Activated effector memory CD4-positive, alpha-beta T cell treated with anti-CD3 and anti-CD28 coated beads, Interleukin-2, amount 50 U/mL, for 16 hours (primary cell): Measurements from ENCODE around the gene FBF1.
"Not testable (repeated sequence)": the region's sequence is repeated elsewhere in the genome, so short reads cannot be mapped to it uniquely, and the experiment has no call there.

Experiments
- DNase-seq: peaks from one replicate; pipeline ENCODE4 v3.0.0-alpha.2; 2020

FBF1 gene

DNA sequence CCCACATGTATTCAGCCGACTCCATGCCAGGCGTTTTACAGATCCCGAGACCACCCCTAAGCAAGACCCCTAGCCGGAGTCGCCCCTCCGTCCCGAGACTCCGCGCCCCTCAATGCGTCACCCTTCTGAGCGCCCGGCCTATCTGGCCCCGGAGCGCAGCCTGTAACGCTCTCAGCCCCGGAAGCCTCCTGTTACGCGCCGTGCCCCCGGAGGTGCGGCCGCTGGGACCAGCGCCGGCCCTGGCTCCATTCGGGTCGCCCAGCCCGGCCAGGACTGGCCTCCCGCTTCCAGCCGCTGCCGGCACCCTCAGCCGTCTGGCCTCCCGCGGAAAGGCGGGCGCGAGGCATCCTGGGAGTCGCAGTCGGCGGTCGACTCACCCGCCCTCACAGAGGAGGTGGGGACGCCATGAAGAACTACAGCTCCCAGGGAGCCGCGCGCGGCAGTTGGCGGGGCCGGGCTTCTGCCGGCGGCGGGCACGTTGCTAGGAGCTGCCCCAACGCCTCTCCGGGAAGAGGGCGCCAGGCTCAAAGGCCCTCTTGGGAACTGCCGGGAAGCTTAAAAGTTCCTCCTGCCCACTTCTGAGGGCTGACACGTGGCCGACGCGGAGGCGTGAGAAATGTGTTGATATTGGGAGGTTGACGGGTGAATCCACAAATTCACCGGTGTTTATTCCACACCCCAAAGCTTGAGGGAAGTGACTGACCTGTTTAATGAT lies at the start of gene FBF1:
TSS of gene FBF1 (minus strand) at position 316 of the 715 bp plus-strand sequence. CDS start 2,893 bp downstream, outside the sequence.
- DNase-seq = peak; percentile 97

- DNase-seq = peak; percentile 25
These were observed 46.2 kb upstream of the FBF1 start for GRCh38 chr17:75987041-75987440.

DNA sequence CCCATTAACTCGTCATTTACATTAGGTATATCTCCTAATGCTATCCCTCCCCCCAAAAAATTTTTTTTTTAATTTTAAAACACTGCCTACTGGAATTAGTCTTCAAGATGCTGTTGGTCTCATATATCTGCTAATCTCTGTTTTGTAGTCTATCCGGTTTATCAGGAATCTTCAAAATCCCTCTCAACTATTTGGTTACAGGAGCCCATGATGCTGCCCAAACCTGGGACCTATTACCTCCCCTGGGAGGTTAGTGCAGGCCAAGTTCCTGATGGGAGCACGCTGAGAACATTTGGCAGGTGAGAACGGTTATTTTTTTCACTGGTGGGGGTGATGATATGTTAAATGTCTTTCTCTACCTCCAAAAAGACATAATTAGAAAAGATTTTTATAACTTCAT lies 45.1 kb upstream of the FBF1 start:
- DNase-seq = no peak

GRCh38 chr17:75983501-75984181 lies 42.8 kb upstream of the FBF1 start:
- DNase-seq = no peak

DNA sequence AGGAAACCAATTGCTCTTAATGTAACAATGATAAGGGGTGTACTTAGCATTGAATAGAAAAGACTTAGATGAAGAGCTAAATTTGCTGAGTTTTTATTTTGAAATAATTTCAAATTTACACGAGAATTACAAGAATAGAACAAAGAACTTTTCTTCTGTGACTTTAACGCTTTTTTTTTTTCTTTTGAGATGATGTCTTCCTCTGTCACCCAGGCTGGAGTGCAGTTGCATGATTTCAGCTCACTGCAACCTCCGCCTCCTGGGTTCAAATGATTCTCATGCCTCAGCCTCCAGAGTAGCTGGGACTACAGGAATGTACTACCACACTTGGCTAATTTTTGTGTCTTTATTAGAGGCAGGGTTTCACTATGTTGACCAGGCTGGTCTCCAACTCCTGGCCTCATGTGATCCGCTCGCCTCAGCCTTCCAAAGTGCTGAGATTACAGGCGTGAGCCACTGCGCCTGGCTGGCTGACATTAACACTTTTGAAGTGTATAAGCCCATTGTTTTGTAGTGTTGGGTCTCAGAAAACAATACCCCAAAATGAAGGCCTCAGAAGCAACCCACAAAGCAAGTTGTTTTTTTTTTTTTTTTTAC lies 40.3 kb upstream of the FBF1 start:
- no peak for DNase-seq

DNA sequence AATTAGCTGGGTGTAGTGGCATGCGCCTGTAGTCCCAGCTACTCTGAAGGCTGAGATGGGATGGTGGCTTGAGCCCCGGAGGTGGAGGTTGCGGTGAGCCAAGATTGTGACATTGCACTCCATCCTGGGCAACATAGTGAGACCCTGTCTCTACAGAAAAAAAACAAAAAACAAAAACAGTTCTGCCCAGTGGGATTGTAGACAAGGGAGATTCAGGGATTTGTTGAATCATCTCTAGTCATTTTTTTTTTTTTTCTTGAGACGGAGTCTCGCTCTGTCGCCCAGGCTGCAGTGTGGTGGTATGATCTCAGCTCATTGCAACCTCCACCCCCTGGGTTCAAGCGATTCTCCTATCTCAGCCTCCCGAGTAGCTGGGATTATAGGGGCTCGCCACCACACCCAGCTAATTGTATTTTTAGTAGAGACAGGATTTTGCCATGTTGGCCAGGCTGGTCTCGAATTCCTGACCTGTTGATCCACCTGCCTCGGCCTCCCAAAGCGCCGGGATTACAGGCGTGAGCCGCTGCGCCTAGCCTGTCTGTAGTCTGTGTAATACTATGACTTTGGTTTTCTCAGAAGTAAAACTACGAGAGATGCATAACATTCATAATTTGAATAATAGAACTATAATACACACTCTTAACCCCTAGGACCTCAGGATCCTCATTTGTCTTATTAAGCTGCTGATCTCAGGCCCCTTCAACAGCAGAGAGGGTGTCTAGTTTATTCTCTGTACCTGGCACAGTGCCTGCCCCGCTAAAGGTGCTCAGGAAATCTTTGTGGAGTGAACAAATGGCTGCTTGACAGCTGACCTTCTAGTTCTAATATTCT lies 39.6 kb upstream of the FBF1 start:
- no peak for DNase-seq

DNA sequence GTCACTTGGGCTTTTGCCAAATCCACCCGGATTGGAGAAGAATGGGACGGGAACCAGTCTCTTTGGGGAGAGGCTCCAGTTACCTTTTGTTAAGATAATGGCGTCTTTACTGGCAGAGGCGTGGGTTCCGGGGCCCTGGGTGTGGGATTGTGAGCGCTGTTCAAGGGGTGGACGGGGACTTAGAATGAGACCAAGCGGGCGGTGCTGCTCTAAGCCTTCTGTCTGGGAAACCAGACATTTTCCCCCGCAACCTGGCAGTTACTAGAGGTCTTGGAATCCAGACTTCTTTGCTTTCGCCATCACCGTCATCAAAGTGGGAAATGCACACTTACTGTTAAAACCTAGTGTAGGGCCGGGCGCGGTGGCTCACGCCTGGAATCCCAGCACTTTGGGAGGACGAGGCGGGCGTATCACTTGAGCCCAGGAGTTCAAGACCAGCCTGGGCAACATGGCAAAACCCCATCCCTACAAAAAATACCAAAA lies 38.9 kb upstream of the FBF1 start:
- DNase-seq = no peak

DNA sequence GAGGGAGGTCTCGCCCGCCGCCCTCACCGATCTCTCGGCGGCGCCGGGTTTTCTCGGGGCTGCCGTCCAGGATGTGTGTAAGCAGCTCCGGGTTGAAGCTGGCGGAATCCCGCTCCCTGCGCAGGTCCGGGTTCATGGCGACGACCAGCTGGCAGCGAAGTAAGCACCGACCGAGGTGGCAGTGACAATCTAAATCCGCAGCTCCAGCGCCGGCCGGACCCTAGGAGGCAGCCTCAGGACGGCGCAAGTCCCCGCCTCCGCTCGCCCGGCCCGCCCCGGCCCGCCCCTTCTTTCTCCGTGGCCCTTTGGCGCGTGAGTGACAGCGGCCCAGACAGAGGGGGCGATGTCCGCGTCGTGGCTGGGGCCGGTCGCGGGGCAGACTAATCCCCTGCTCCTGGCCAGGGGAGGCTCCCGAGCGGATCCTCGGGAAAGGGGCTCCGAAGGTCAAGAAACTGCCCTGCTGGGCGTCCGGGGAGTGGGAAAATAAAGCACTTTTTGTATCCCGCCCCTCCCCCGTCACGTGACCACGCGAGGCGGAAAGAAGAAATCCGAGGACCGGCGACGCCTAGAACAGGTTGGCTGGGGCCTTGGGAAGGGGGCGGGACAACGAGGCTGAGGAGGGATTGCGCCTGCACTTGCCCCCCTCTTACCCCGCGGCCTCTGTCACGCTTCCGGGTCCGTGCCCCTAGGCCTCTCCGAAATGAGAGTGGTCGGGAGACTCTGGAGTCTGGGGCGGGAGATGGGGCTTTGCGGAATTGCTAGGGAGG lies 38.3 kb upstream of the FBF1 start, which contains the start of the genes ACOX1 and TEN1:
TSS of gene ACOX1 (minus strand) at position 229 of the 767 bp plus-strand sequence. CDS start at position 136, 93 bp downstream.
TSS of gene TEN1 (plus strand) at position 303 of the 767 bp plus-strand sequence. CDS start 6,953 bp downstream, outside the sequence.
- peak; percentile 98 for DNase-seq

DNA sequence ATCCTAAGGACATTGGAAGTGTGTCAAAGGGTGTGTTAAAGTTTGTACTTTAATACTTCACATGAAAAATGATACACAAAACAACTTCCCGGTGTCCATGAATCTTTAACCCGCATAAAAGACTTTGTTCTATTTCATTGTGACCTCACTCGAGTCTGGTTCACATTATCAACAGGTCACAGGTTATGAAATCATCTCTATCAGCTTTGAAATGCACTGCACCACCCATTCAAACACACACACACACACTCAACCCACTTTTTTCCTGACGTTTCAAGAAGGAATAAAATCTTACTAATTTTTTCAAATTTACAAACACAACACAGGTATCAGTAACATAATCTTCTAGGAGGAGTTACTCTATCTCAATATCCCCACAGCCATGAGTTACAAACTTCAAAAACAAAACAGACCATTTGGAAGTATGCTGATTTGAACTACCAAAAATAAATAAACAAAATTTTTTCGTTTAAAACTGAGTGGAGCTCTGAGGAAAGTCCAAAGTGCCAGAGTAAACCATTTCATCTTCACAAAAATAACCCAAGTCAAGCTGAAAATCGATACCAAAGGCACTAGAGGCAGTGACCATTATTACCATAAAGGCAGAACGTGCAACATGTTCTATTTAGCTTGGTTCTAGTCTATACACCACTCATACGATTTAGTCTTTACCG lies 35.5 kb upstream of the FBF1 start:
- no peak for DNase-seq

GRCh38 chr17:75975757-75976174 lies 34.9 kb upstream of the FBF1 start:
- DNase-seq = no peak

GRCh38 chr17:75975187-75975586 lies 34.3 kb upstream of the FBF1 start:
- not testable (repeated sequence) for DNase-seq

DNA sequence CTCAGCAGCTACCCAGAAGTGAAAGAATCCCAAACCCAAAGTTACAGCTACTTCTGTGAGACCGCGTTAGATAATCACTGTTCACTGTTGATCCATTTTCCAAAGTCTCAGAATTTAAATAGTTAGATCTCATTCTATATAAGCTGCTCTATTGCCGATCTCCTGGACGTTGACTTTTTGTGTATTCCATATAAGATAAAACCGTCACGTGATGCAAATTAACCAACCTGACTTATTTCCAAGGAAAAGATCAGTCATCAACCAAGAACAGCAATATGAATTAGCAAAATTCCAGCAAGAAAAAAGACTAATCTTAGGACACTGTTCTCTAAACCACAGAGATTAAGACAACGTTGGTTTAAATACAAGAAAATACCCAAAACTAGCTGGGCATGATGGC lies 29.8 kb upstream of the FBF1 start:
- DNase-seq = no peak

GRCh38 chr17:75970011-75970523 lies 29.2 kb upstream of the FBF1 start:
- DNase-seq = no peak

DNA sequence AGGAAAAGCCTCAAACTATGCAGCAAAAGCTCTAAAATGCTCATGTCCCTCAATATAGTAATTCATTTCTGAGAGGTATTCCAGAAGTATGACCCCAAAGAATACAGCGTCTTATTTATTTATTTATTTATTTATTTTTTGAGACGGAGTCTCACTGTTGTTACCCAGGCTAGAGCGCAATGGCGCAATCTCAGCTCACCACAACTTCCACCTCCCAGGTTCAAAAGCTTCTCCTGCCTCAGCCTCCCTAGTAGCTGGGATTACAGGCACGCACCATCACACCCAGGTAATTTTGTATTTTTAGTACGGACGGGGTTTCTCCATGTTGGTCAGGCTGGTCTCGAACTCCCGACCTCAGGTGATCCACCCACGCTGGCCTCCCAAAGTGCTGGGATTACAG lies 28.2 kb upstream of the FBF1 start:
- DNase-seq = not testable (repeated sequence)

DNA sequence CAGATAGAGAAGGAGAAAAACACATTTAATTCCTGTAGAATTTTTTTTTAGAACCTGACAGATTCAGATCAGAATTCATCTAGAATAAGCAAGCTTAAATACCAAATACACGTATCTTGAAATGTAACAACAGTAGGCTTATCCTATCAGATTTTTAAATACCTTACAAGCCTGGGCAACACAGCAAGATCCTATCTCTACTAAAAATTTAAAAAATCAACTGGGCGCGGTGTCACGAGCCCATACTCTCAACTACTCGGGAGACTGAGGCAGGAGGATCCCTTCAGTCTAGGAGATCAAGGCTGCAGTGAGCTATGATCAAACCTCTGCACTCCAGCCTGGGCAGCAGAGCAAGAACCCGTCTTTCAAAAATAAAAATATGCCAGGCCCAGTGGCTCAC lies 24.6 kb upstream of the FBF1 start:
- no peak for DNase-seq

DNA sequence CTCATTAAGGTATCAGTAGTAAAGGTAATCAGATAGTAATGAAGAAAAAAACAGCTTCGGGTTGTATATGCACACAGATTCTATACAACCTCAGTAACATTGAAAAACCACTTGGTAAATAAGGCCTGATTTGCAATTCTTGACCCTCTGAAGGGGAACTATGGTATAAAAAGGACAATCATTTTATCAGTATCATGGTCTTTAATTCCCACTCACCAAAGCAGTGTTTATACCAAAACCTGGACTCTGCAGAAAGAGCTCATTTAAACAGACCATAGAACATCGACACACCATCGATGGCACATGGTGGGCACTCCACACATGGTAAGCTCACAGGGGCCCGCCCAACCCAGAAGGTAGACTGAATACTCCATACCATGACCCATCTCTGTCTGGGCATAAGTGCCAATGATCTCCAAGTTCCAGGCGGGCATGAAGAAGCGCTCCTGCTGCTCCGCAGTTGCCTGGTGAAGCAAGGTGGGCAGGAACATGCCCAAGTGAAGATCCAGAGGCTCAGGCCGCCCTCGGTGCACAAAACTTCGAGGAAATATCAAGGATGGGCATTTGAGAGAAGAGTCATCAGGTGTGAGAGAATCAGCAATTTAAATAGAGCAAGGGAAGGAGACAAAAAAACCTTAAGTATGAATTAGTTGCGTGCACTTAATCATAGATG lies 19.1 kb upstream of the FBF1 start:
- DNase-seq = no peak

GRCh38 chr17:75959051-75959838 lies 18.4 kb upstream of the FBF1 start:
- DNase-seq = no peak

- no peak for DNase-seq
These were observed 10.2 kb upstream of the FBF1 start for GRCh38 chr17:75950855-75951554.

- no peak for DNase-seq
These were observed 9.6 kb upstream of the FBF1 start for GRCh38 chr17:75950421-75950820.
